Small intestine (tissue), 7 donors: Measurements from ENCODE around the gene ST3GAL4. TPM values are rescaled to one million over a fixed set of nuclear protein-coding genes. Genes with fewer than 3 reads are reported as not detected.
A peak's percentile ranks its signal among the peaks of the same experiment; 100 is the strongest.

Experiments
- DNase-seq, 2 donors: peaks; one replicate each; pipeline versions ENCODE4 v3.0.0 to v3.0.0-alpha.2; 2013
- FAIRE-seq: peaks from 2 replicates; lab custom pipeline; 2012; peaks lifted over from hg19 to GRCh38; lab: Jason Lieb, UNC
- H3K27ac ChIP-seq, 3 donors: one replicate each; pipeline ENCODE4 v1.5.1; 2013; ENCODE audit warnings: low read length in 2 of 3, mild to moderate bottlenecking in 2 of 3, control low read depth in 1 of 3, inconsistent platforms in 1 of 3, low read depth in 1 of 3, moderate library complexity in 1 of 3
- H3K27me3 ChIP-seq, 3 donors: one replicate each; pipeline ENCODE4 v1.6.1; 2013; ENCODE audit warnings: low read length in 3 of 3, inconsistent platforms in 1 of 3; ENCODE audit not compliant: control insufficient read depth in 3 of 3, insufficient read depth in 3 of 3
- H3K36me3 ChIP-seq, 3 donors: one replicate each; pipeline ENCODE4 v1.6.1; 2013; ENCODE audit warnings: low read length in 3 of 3, inconsistent platforms in 1 of 3, low read depth in 1 of 3, mild to moderate bottlenecking in 1 of 3, moderate library complexity in 1 of 3; ENCODE audit not compliant: control insufficient read depth in 3 of 3, insufficient read depth in 2 of 3
- H3K4me1 ChIP-seq, 3 donors: one replicate each; pipeline ENCODE4 v1.6.1; 2013; ENCODE audit warnings: low read length in 2 of 3, inconsistent platforms in 1 of 3, low read depth in 1 of 3, mild to moderate bottlenecking in 1 of 3, moderate library complexity in 1 of 3; ENCODE audit not compliant: control insufficient read depth in 3 of 3, insufficient read depth in 2 of 3
- H3K4me3 ChIP-seq, 3 donors: one replicate each; pipeline ENCODE4 v1.5.1; 2013; ENCODE audit warnings: low read length in 3 of 3, control low read depth in 1 of 3, inconsistent platforms in 1 of 3, low read depth in 1 of 3, mild to moderate bottlenecking in 1 of 3, moderate library complexity in 1 of 3
- H3K9me3 ChIP-seq, 2 donors: one replicate each; pipeline ENCODE4 v1.6.1; 2013; ENCODE audit warnings: low read depth in 1 of 2, low read length in 1 of 2; ENCODE audit not compliant: control insufficient read depth in 2 of 2, insufficient read depth in 1 of 2
- WGBS, 3 donors: extraction: QIAGEN DNeasy Blood & Tissue Kit; methylation state at CpG; one replicate each; pipeline ENCODE4 v1.1.7; 2013; 5-methylcytosine and 5-hydroxymethylcytosine counted together
- polyA plus RNA-seq, 4 donors: library from polyadenylated mRNA; stranded (reverse) in 3 of 4; unstranded in 1 of 4; fragments of 200-250 nt in 3 of 4; fragments of 120-200 nt in 1 of 4; gene quantifications; one replicate each; pipeline versions ENCODE4 v1.2.1 to v1.2.3, GENCODE V29; 2013
- donor health status: healthy with polysubstance abuse.
- donor health status: control.
- donor health status: control.
- donor health status: Bipolar disorder and iron deficiency.
- donor health status: healthy.

Gene ST3GAL4
- polyA plus RNA-seq, 4 donors = 1.6 to 11.6 (median 4.0) TPM

DNA sequence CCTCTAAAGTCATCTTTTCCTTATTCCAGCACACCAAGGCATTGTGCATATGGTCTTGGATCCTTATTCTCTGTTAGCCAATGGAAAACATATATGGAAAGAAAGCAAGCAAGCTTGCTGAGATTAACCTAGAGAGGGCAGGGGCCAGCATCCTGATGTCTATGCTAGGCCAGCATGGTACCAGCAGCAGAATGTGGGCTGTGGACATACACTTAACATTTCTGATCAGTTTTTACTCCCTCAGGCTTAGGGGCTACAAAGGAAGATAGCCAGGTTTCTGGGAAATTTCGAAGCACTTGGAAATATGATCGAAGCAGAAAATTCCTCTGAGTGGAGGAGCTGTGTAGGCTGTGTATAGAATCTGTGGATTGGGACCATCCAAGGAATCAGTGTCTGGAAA, 67.0 kb downstream of the ST3GAL4 start:
- DNase-seq = no peak
- peaks cover 0 to 3% (median 0%) of the 10 kb centered on the region in 3 donors for H3K4me1 ChIP-seq
- no peak overlapping the region for H3K27ac ChIP-seq
- 72 to 91% (median 75%) methylated on average over 2 of the region's 2 CpGs for WGBS, 3 donors
- no peaks in the 10 kb centered on the region for H3K9me3 ChIP-seq
- no peaks in the 10 kb centered on the region for H3K27me3 ChIP-seq
- peaks cover 0 to 3% (median 0%) of the 10 kb centered on the region in 3 donors for H3K36me3 ChIP-seq
- FAIRE-seq = no peak
- H3K4me3 ChIP-seq = no peak overlapping the region

- H3K36me3 ChIP-seq = peaks cover 0 to 3% (median 0%) of the 10 kb centered on the region in 3 donors
- no peak overlapping the region for H3K27ac ChIP-seq
- no peaks in the 10 kb centered on the region for H3K27me3 ChIP-seq
- H3K9me3 ChIP-seq = no peaks in the 10 kb centered on the region
- DNase-seq (no peak), FAIRE-seq (no peak)
- H3K4me1 ChIP-seq = peaks cover 0 to 3% (median 0%) of the 10 kb centered on the region in 3 donors
- WGBS, 3 donors = 12 to 50% (median 23%) methylated on average over 2 of the region's 2 CpGs
- no peak overlapping the region for H3K4me3 ChIP-seq
Observed at GRCh38 chr11:126423154-126423553, 67.7 kb downstream of the ST3GAL4 start.

GRCh38 chr11:126423743-126424142, 68.3 kb downstream of the ST3GAL4 start:
- FAIRE-seq (no peak), DNase-seq (no peak)
- Histone ChIP-seq H3K4me3 (no peak overlapping the region), H3K27me3 (no peaks in the 10 kb centered on the region), H3K27ac (no peak overlapping the region), H3K9me3 (no peaks in the 10 kb centered on the region), H3K4me1 (peaks cover 0 to 3% (median 0%) of the 10 kb centered on the region in 3 donors), H3K36me3 (peaks cover 0 to 3% (median 0%) of the 10 kb centered on the region in 3 donors)
- 56 to 74% (median 64%) methylated on average over 11 of the region's 11 CpGs for WGBS, 3 donors

DNA sequence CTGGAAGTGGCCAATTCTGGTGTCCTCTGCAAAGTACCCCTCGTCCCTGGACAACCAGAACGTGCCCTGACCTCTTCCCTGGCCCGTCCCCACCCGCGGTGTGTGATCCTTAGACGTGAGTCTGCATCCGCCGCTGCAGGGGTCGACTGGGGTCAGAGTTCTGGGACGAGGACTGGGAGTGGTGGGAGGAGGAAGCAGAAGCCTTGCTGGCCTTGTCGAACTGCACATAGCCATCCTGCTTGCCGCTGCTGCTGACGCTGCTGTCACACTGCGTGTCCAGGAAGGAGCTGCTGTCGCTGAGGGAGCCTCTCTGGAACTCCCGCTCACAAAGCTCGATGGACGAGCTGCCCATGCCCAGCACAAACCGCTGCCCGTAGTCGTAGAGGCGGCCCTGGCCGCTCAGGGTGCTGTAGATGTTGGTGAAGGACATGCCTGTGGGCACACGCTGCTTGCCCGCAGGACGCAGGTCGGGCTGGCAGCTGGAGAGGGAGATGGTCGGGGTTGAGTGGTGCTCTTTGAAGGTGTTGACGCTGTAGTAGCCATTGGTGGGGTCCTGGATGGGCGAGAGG, 69.1 kb downstream of the ST3GAL4 start:
- H3K9me3 ChIP-seq = no peaks in the 10 kb centered on the region
- H3K4me3 ChIP-seq = no peak overlapping the region
- no peak overlapping the region for H3K27ac ChIP-seq
- H3K36me3 ChIP-seq = peaks cover 0 to 3% (median 0%) of the 10 kb centered on the region in 3 donors
- peaks cover 0 to 3% (median 0%) of the 10 kb centered on the region in 3 donors for H3K4me1 ChIP-seq
- H3K27me3 ChIP-seq = no peaks in the 10 kb centered on the region
- DNase-seq = no peak
- FAIRE-seq = no peak
- WGBS, 3 donors = 76 to 77% (median 77%) methylated on average over 30 of the region's 30 CpGs

DNA sequence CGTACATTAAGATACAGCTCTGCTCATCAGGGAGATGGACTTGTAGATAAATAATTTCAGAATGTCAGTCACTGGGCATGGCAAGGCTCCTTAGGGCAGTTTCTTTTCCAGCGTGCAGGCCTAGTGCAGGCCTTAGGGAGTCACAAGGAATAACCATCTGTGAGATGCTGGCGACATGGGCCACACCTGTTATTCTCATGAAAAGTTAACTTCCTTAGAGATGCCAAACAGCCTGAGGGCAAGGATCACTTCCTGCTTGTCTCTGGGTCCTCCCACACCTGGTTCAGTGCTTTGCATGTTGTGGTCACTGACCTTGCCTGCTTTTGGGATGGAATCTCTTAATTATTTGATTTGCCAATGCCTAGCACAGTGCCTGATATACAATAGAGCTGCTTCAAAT, 70.6 kb downstream of the ST3GAL4 start:
- Histone ChIP-seq H3K9me3 (no peaks in the 10 kb centered on the region), H3K27ac (no peak overlapping the region), H3K4me3 (no peak overlapping the region), H3K4me1 (peaks cover 0 to 1% (median 0%) of the 10 kb centered on the region in 3 donors), H3K27me3 (no peaks in the 10 kb centered on the region), H3K36me3 (peaks cover 0 to 3% (median 0%) of the 10 kb centered on the region in 3 donors)
- FAIRE-seq (no peak), DNase-seq (no peak)
- WGBS, 3 donors = 71 to 88% (median 80%) methylated on average over 3 of the region's 3 CpGs

- FAIRE-seq = no peak
- no peak overlapping the region for H3K4me3 ChIP-seq
Observed at GRCh38 chr11:126426820-126427749, 71.6 kb downstream of the ST3GAL4 start.

DNA sequence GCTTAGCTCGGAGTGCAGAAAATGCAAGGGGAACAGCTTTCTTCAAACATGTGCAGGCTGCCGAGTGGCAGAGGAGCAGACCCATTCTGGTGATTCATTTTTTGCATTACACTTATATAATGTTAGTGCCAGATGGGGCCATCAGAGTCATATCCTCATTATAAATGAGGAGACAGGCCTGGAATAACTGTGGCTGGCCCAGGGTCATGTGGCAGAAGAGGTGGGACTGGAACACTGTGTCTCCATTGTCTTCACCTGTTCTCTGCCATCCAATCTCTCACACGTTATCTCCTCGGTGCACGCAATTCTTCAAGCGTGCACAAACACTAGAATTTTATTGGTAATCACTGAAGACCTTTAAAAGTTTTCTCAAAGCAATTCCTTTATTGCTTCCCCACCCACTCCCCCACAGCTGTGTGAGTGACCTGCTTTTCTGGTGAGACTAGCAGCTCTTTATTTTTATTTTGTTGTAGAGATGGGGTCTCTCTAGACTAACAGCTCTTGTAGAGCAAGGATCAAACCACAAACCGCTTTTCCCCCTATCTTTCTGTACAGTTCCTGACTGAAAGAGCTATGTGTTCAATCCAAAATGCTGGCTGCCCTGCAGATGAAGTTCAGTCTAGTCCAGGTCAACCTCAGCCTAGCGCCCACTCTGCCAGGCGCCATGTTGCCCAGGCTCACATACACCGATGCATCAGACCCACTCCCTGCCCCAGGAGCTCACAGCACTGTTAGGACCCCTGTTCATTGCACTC, 75.3 kb downstream of the ST3GAL4 start:
- Histone ChIP-seq H3K27ac (no peak overlapping the region), H3K36me3 (no peaks in the 10 kb centered on the region), H3K4me3 (no peak overlapping the region), H3K9me3 (no peaks in the 10 kb centered on the region), H3K27me3 (no peaks in the 10 kb centered on the region), H3K4me1 (no peaks in the 10 kb centered on the region)
- WGBS, 3 donors = 54 to 74% (median 66%) methylated on average over 10 of the region's 10 CpGs
- DNase-seq (peak in 1 of 2 donors; percentile 15), FAIRE-seq (no peak)

More at GRCh38 chr11:126426820-126427749, 71.6 kb downstream of the ST3GAL4 start:
- H3K27ac ChIP-seq = no peak overlapping the region
- no peak for DNase-seq
- WGBS, 3 donors = 70 to 77% (median 73%) methylated on average over 14 of the region's 14 CpGs
- no peaks in the 10 kb centered on the region for H3K9me3 ChIP-seq
- no peaks in the 10 kb centered on the region for H3K4me1 ChIP-seq
- H3K27me3 ChIP-seq = no peaks in the 10 kb centered on the region
- H3K36me3 ChIP-seq = peaks cover 0 to 3% (median 0%) of the 10 kb centered on the region in 3 donors
